Pancreas (tissue), 10 donors: ENCODE measurements around the gene GTPBP4. TPM values are rescaled to one million over a fixed set of nuclear protein-coding genes. Genes with fewer than 3 reads are reported as not detected.

Experiments
- ATAC-seq, 4 donors: fragments of 200-7000 bp; cut with Tn5 transposase; one replicate each; pipeline versions ENCODE4 v1.8.0 to v1.9.1; 2020; ENCODE audit warnings: mild to moderate bottlenecking in 4 of 4, moderate library complexity in 4 of 4
- DNase-seq, 6 donors: peaks; one replicate each; pipeline ENCODE4 v3.0.0-alpha.2; 2020
- FAIRE-seq: peaks from 2 replicates; lab custom pipeline; 2012; peaks lifted over from hg19 to GRCh38; lab: Jason Lieb, UNC
- H3K27ac ChIP-seq, 4 donors: fragments of 200-600 bp; sonication (generic); 1 replicate in 3 of 4; 2 replicates in 1 of 4; pipeline versions ENCODE4 v1.5.0 to v1.8.0; 2020
- H3K27me3 ChIP-seq, 4 donors: fragments of 200-600 bp; one replicate each; pipeline ENCODE4 v1.8.0; 2021
- H3K36me3 ChIP-seq, 3 donors: fragments of 200-600 bp; sonication (generic) in 1 of 3; one replicate each; pipeline versions ENCODE4 v1.5.0 to v1.8.0; 2020 to 2021
- H3K4me1 ChIP-seq, 3 donors: fragments of 200-600 bp; one replicate each; pipeline ENCODE4 v1.8.0; 2021
- H3K4me3 ChIP-seq, 4 donors: fragments of 200-600 bp; sonication (generic) in 2 of 4; one replicate each; pipeline versions ENCODE4 v1.5.0 to v1.8.0; 2020 to 2021
- H3K9me3 ChIP-seq, 4 donors: fragments of 200-600 bp; one replicate each; pipeline ENCODE4 v1.8.0; 2021
- WGBS, 2 donors: extraction: QIAGEN DNeasy Blood & Tissue Kit; methylation state at CpG; one replicate each; pipeline ENCODE4 v1.1.7; 2013; 5-methylcytosine and 5-hydroxymethylcytosine counted together
- intact Hi-C, 3 donors: fragments of 100-400 bp; cut with DNase I; formaldehyde crosslinking; loops; one replicate each; pipeline versions ENCODE4 v1.11.1 to v1.14.2; 2022
- polyA plus RNA-seq, 2 donors: library from polyadenylated mRNA; stranded (reverse); fragments of 200-250 nt; gene quantifications; one replicate each; pipeline ENCODE4 v1.2.3, GENCODE V29; 2013
- total RNA-seq, 6 donors: library from RNA; stranded (reverse); fragmentation: NEBNext Ultra II Directional in 4 of 6; extraction: Animal tissue kit (Norgen Biotek cat#: 25700) in 4 of 6; gene quantifications; one replicate each; pipeline versions ENCODE4 v1.2.1 to v1.2.4, GENCODE V29; 2021 to 2023
- TF ChIP-seq, protein P1 (sequence below), 4 donors: fragments of 200-600 bp; sonication (generic) in 3 of 4; IDR thresholded peaks; one replicate each; pipeline versions ENCODE4 v1.5.0 to v1.8.0; 2021; ENCODE audit warnings: antibody characterized with exemption in 4 of 4
- donor health status: healthy with polysubstance abuse.
- donor health status: DM: no; HTN: no; CAD: no; lungs with moderate emphysema.
- donor health status: DM: no; HTN: no; CAD: no.
- donor health status: control.
- donor health status: control.
- donor health status: Bipolar disorder and iron deficiency.
- donor health status: DM: yes; HTN: yes; CAD: no.
- donor health status: DM: no; HTN: no; CAD: no.
- donor health status: DM: no; HTN: no; CAD: no.
- donor health status: DM: yes; HTN: yes; CAD: no.

The GTPBP4 gene
- total and polyA plus RNA-seq, 8 donors, result 6.9 to 18.4 (median 15.8) TPM

DNA sequence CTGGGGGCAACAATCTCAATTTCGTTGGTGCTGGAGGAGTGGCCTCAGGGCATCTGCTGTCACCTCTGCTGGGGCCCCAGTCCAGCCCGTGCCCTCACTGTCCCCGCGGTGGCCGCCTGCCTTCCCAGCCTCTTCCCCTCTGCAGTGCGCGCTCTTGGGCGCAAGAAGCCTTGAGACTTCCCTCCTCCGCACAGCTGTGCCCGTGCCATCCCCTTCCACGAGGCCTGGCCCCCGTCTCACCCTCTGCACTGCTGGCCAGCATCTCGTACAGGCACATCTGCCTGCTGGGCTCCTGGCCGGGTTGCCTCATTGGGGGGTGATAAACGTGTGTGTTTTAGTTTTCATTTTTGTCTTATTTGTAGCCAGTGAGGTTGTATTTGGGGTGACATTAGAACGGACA, 23.5 kb downstream of the GTPBP4 start:
- FAIRE-seq (no peak), DNase-seq (no peak), ATAC-seq (no peak)
- Histone ChIP-seq H3K36me3 (peaks cover 5 to 74% (median 43%) of the 10 kb centered on the region in 3 donors), H3K27ac (no peak overlapping the region), H3K4me3 (no peak overlapping the region), H3K9me3 (no peaks in the 10 kb centered on the region), H3K4me1 (no peaks in the 10 kb centered on the region), H3K27me3 (no peaks in the 10 kb centered on the region)
- intact Hi-C loops, result no loop called here
- TF ChIP-seq, protein P1, sequence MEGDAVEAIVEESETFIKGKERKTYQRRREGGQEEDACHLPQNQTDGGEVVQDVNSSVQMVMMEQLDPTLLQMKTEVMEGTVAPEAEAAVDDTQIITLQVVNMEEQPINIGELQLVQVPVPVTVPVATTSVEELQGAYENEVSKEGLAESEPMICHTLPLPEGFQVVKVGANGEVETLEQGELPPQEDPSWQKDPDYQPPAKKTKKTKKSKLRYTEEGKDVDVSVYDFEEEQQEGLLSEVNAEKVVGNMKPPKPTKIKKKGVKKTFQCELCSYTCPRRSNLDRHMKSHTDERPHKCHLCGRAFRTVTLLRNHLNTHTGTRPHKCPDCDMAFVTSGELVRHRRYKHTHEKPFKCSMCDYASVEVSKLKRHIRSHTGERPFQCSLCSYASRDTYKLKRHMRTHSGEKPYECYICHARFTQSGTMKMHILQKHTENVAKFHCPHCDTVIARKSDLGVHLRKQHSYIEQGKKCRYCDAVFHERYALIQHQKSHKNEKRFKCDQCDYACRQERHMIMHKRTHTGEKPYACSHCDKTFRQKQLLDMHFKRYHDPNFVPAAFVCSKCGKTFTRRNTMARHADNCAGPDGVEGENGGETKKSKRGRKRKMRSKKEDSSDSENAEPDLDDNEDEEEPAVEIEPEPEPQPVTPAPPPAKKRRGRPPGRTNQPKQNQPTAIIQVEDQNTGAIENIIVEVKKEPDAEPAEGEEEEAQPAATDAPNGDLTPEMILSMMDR (IDR thresholded peaks at IDR 0.05), result no peak
- WGBS, 2 donors, result 94 to 95% methylated on average over 16 of the region's 16 CpGs

DNA sequence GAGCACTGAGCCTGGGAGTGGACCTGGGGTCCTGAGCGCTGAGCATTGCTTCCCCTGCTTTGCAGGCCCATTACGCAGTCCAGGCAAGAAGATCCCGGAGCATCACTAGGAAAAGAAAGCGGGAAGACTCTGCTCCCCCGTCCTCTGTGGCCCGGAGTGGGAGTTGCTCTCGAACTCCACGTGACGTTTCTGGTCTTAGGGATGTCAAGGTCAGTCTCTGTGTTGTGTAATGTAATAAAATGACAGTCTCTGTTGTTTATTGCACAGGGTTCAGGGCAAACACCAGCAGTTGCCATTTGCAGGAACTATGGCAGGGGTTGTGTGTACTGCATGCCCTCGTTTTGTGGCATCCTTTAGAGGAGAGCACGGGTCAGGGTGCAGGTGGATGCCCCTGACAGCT, 27.5 kb downstream of the GTPBP4 start:
- DNase-seq (no peak), ATAC-seq (no peak), FAIRE-seq (no peak)
- Histone ChIP-seq H3K4me3 (no peak overlapping the region), H3K27ac (no peak overlapping the region), H3K4me1 (no peaks in the 10 kb centered on the region), H3K27me3 (no peaks in the 10 kb centered on the region), H3K9me3 (no peaks in the 10 kb centered on the region), H3K36me3 (peaks cover 3 to 71% (median 42%) of the 10 kb centered on the region in 3 donors)
- intact Hi-C loops, result no loop called here
- TF ChIP-seq, protein P1 (IDR thresholded peaks at IDR 0.05), result no peak
- WGBS, 2 donors, result 92 to 96% methylated on average over 11 of the region's 11 CpGs

DNA sequence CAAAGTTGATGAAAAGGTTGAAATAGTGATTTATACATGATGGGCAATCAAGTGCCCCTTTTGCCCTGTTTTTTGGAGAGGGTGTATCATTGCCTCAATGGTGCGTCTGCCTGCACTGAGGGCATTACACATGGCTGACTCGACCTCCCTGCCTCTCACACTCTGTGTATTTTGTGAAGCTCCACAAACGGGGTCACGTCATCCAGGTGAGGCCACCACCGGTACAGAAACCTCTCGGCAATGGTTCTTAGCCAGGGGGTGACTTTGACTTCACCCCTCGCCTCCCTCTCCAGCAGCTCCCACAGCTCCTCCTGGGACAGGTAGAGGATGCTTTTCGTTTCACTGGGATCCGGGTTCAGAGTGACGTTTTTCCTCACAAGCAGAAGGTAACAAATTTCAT, 31.1 kb downstream of the GTPBP4 start:
- ATAC-seq, result no peak
- Histone ChIP-seq H3K27me3 (no peaks in the 10 kb centered on the region), H3K9me3 (no peaks in the 10 kb centered on the region), H3K36me3 (peaks cover 0 to 41% (median 16%) of the 10 kb centered on the region in 3 donors), H3K27ac (no peak overlapping the region), H3K4me3 (no peak overlapping the region), H3K4me1 (no peaks in the 10 kb centered on the region)
- TF ChIP-seq, protein P1 (IDR thresholded peaks at IDR 0.05), result no peak
- no peak for FAIRE-seq
- DNase-seq, result no peak
- 91 to 92% methylated on average over 10 of the region's 10 CpGs for WGBS, 2 donors
- intact Hi-C loops, result no loop called here

DNA sequence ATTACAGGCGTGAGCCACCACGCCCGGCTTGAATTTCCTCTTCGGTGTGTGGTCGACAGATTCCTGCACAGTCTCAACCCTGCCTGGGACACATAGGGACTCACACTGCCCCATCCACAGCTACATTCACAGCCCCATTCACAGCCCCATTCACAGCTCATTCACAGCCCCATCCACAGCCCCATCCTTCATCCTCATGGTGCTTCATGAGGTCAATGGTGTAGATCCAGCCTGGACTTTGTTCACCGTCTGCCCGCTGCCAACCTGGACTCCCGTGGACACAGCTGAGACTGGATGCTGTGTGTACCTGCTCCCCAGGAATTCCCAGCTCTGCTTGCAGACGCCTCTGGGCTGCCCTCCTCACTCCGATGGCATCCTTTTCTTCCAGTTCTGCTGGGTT, 32.2 kb downstream of the GTPBP4 start:
- DNase-seq (no peak), ATAC-seq (no peak), FAIRE-seq (no peak)
- Histone ChIP-seq H3K4me1 (no peaks in the 10 kb centered on the region), H3K27ac (no peak overlapping the region), H3K36me3 (peaks cover 0 to 33% (median 14%) of the 10 kb centered on the region in 3 donors), H3K9me3 (no peaks in the 10 kb centered on the region), H3K27me3 (no peaks in the 10 kb centered on the region), H3K4me3 (no peak overlapping the region)
- WGBS, 2 donors, result 91 to 92% methylated on average over 10 of the region's 10 CpGs
- TF ChIP-seq, protein P1 (IDR thresholded peaks at IDR 0.05), result no peak
- intact Hi-C loops, result no loop called here

DNA sequence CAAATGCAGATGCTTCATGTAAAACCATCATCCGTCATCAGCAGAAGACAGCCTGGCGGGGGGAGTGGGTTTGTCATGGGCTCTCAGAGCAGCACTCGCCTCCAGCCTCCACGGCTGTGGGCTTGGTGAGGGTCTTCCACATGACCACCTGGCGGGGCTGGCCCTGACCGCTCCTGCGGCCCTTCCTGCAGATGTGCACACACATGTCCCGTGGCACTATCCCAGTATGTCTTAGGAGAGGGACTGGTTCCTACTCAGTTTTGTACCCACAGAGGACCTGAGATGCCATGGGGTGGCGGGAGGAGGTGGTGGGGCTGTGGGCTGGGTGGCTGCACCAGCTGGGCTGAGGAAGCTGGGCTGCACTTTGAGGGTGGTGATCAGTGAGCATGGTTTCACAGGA, 32.7 kb downstream of the GTPBP4 start:
- Histone ChIP-seq H3K36me3 (peaks cover 0 to 29% (median 14%) of the 10 kb centered on the region in 3 donors), H3K27me3 (no peaks in the 10 kb centered on the region), H3K9me3 (no peaks in the 10 kb centered on the region), H3K4me1 (no peaks in the 10 kb centered on the region), H3K4me3 (no peak overlapping the region), H3K27ac (no peak overlapping the region)
- 96% methylated on average over 9 of the region's 9 CpGs for WGBS, 2 donors
- DNase-seq (no peak), ATAC-seq (no peak), FAIRE-seq (no peak)
- TF ChIP-seq, protein P1 (IDR thresholded peaks at IDR 0.05), result no peak
- intact Hi-C loops, result no loop called here
